ENCODE results near the gene DCC. TPM values are rescaled to one million over a fixed set of nuclear protein-coding genes. Genes with fewer than 3 reads are reported as not detected.

Gene DCC
- total and polyA plus RNA-seq, 9 donors, result under 0.01 to 0.77 (median 0.30) TPM; not detected in 3

DNA sequence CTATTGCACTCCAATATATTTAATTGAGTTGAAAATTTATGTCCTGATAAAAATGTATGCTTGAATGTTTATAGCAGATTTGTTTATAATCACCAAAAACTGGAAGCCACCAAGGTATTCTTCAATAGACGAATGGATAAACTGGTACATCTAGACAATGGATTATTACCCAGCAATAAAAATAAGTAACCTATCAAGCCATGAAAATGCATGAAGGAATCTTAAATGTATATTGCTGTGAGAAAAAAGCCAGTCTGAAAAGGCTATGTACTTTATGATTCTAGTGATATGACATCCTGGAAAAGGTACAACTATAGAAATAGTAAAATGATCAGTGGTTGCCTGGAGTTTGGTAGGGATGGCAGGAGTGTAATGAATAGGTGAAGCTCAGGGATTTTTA is 580.7 kb downstream of the DCC start:
- no peak overlapping the region for H3K4me3 ChIP-seq
- H3K27ac ChIP-seq, result no peak overlapping the region
- H3K36me3 ChIP-seq, result no peaks in the 10 kb centered on the region
- no peaks in the 10 kb centered on the region for H3K27me3 ChIP-seq
- no peaks in the 10 kb centered on the region for H3K9me3 ChIP-seq
- no peaks in the 10 kb centered on the region for H3K4me1 ChIP-seq (ENCODE audit: insufficient read depth)
- WGBS, 3 donors, result 79 to 82% (median 81%) methylated on average over 1 of the region's 1 CpG
- DNase-seq, result no peak
- TF ChIP-seq EP300 (IDR thresholded peaks at IDR 0.05) (no peak), POLR2A (IDR thresholded peaks at IDR 0.05) (no peak), CTCF (IDR thresholded peaks at IDR 0.05) (no peak)
- intact Hi-C loops (cut with DNase I), result no loop called here

- Histone ChIP-seq H3K27ac (no peak overlapping the region), H3K4me3 (no peak overlapping the region), H3K27me3 (no peaks in the 10 kb centered on the region), H3K9me3 (no peaks in the 10 kb centered on the region), H3K4me1 (ENCODE audit: insufficient read depth) (no peaks in the 10 kb centered on the region), H3K36me3 (no peaks in the 10 kb centered on the region)
- no peak for DNase-seq
- intact Hi-C loops (cut with DNase I), result no loop called here
- TF ChIP-seq EP300 (IDR thresholded peaks at IDR 0.05) (no peak), CTCF (IDR thresholded peaks at IDR 0.05) (no peak), POLR2A (IDR thresholded peaks at IDR 0.05) (no peak)
- WGBS, 3 donors, result 37 to 61% (median 45%) methylated on average over 2 of the region's 2 CpGs
Observed at GRCh38 chr18:52933356-52933755, 593.4 kb downstream of the DCC start.

DNA sequence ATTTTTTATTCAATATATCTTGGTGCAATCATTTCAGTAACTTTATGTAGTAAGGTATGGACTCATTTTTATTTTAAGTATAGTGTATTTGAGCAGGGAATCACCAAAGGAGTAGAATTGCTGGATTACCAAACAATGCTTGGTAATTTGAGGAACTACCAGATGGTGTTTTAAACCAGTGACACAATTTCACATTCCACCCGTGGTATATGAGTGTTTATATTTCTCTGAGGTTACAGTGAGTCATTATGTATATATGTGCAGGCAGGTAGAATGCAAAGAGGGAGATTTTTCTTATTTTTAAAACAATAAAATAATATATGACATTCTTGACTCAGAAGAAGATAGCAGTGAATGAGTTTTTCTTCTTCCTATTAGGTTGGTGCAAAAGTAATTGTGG is 596.9 kb downstream of the DCC start:
- Histone ChIP-seq H3K4me3 (no peak overlapping the region), H3K4me1 (ENCODE audit: insufficient read depth) (no peaks in the 10 kb centered on the region), H3K9me3 (no peaks in the 10 kb centered on the region), H3K27ac (no peak overlapping the region), H3K27me3 (no peaks in the 10 kb centered on the region), H3K36me3 (no peaks in the 10 kb centered on the region)
- WGBS, 3 donors, result 10 to 34% (median 14%) methylated on average over 1 of the region's 1 CpG
- intact Hi-C loops (cut with DNase I), result no loop called here
- DNase-seq, result no peak
- TF ChIP-seq EP300 (IDR thresholded peaks at IDR 0.05) (no peak), CTCF (IDR thresholded peaks at IDR 0.05) (no peak), POLR2A (IDR thresholded peaks at IDR 0.05) (no peak)

- H3K27ac ChIP-seq, result no peak overlapping the region
- H3K4me3 ChIP-seq, result no peak overlapping the region
- intact Hi-C loops (cut with DNase I), result no loop called here
- no peaks in the 10 kb centered on the region for H3K36me3 ChIP-seq
- TF ChIP-seq POLR2A (IDR thresholded peaks at IDR 0.05), result no peak
- no peak for TF ChIP-seq EP300 (IDR thresholded peaks at IDR 0.05)
- TF ChIP-seq CTCF (IDR thresholded peaks at IDR 0.05), result no peak
- 90 to 96% (median 92%) methylated on average over 6 of the region's 6 CpGs for WGBS, 3 donors
- DNase-seq, result no peak
- no peaks in the 10 kb centered on the region for H3K4me1 ChIP-seq (ENCODE audit: insufficient read depth)
- H3K9me3 ChIP-seq, result no peaks in the 10 kb centered on the region
- no peaks in the 10 kb centered on the region for H3K27me3 ChIP-seq
Observed at GRCh38 chr18:52937840-52938239, 597.8 kb downstream of the DCC start.

DNA sequence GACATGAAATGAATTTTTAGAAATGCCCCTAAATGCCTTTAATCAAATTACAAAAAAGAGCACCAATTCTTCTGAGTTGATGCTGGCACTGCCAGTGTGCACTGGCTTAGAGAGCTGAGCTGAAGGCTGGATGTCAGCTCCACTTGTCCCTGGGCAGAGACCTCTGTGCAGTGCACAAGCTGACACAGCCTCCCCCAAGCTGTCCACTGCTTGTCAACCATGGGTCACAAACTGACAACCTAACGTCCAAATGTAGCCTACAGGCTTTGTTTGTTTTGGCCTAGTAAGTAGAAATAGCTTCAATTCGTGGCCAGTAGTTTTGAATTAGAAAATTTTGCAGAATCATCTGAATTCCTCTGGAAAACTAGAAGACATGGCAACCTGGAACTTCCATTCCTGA is 605.6 kb downstream of the DCC start:
- TF ChIP-seq CTCF (IDR thresholded peaks at IDR 0.05) (no peak), POLR2A (IDR thresholded peaks at IDR 0.05) (no peak), EP300 (IDR thresholded peaks at IDR 0.05) (no peak)
- H3K4me1 ChIP-seq (ENCODE audit: insufficient read depth), result no peaks in the 10 kb centered on the region
- H3K4me3 ChIP-seq, result no peak overlapping the region
- no peak overlapping the region for H3K27ac ChIP-seq
- intact Hi-C loops (cut with DNase I), result no loop called here
- 2 to 10% (median 5%) methylated on average over 2 of the region's 2 CpGs for WGBS, 3 donors
- H3K9me3 ChIP-seq, result no peaks in the 10 kb centered on the region
- H3K27me3 ChIP-seq, result no peaks in the 10 kb centered on the region
- H3K36me3 ChIP-seq, result no peaks in the 10 kb centered on the region
- no peak for DNase-seq
